ENCODE measurements around the gene RPS6KC1. TPM values are rescaled to one million over a fixed set of nuclear protein-coding genes. Genes with fewer than 3 reads are reported as not detected.

RPS6KC1 gene
- total RNA-seq, 1 donor from 2014 or later = 9.3 TPM

DNA sequence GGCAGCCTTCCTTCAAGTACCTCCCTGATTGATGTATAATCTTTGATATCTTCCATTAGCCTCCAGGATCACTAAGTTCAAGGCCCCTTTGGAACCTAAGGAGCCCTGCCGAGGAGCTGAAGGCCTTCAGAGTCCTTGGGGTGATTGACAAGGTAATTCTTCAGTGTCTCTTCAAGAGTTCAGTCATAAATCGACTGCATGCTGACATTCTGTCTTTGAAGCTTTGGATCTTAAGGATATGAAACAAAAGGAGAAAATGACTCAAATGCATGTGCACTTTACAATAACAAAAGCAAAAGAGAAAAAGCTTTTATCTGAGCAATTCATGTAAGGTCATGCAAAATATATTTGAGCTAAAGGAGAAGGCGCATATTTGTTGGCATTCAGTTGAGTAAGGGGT lies 125.3 kb downstream of the RPS6KC1 start:
- no peaks in the 10 kb centered on the region for H3K27me3 ChIP-seq (ENCODE audit: low read depth)
- intact Hi-C loops (cut with micrococcal nuclease) = no loop called here
- TF ChIP-seq, protein P1, sequence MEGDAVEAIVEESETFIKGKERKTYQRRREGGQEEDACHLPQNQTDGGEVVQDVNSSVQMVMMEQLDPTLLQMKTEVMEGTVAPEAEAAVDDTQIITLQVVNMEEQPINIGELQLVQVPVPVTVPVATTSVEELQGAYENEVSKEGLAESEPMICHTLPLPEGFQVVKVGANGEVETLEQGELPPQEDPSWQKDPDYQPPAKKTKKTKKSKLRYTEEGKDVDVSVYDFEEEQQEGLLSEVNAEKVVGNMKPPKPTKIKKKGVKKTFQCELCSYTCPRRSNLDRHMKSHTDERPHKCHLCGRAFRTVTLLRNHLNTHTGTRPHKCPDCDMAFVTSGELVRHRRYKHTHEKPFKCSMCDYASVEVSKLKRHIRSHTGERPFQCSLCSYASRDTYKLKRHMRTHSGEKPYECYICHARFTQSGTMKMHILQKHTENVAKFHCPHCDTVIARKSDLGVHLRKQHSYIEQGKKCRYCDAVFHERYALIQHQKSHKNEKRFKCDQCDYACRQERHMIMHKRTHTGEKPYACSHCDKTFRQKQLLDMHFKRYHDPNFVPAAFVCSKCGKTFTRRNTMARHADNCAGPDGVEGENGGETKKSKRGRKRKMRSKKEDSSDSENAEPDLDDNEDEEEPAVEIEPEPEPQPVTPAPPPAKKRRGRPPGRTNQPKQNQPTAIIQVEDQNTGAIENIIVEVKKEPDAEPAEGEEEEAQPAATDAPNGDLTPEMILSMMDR (IDR thresholded peaks at IDR 0.05; ENCODE audit: borderline replicate concordance) = no peak

DNA sequence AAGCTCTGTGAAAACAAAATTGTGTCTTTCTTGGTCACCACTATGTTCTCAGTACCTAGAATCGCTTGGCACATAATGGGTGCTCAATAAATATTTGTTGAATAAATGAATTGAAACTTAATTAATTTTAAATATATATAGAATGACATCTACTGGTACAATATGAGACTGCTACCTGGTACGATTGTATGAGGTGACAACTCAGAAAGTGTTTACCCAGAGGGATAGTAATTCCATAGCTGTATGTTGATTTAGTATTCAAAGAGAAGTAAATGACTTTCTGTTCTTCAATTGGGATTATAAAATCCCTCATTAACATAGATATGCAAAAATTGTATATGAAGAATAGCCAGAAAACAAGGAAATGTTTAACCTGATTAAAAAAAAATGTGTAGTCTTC lies 128.7 kb downstream of the RPS6KC1 start:
- no peaks in the 10 kb centered on the region for H3K4me1 ChIP-seq
- TF ChIP-seq, protein P1 (IDR thresholded peaks at IDR 0.05; ENCODE audit: borderline replicate concordance) = no peak
- intact Hi-C loops (cut with micrococcal nuclease) = no loop called here
- peaks cover 8% of the 10 kb centered on the region for H3K36me3 ChIP-seq
- no peak for DNase-seq
- H3K27me3 ChIP-seq (ENCODE audit: low read depth) = no peaks in the 10 kb centered on the region
- H3K9me3 ChIP-seq (replicated peaks) = peaks cover 1% of the 10 kb centered on the region
- no peak overlapping the region for H3K4me3 ChIP-seq
- no peak overlapping the region for H3K27ac ChIP-seq (replicated peaks)

More for the DNA sequence above, 125.3 kb downstream of the RPS6KC1 start:
- Histone ChIP-seq H3K4me1 (no peaks in the 10 kb centered on the region), H3K27ac (replicated peaks) (no peak overlapping the region), H3K4me3 (no peak overlapping the region), H3K36me3 (peaks cover 17% of the 10 kb centered on the region), H3K9me3 (replicated peaks) (no peaks in the 10 kb centered on the region)
- no peak for DNase-seq

DNA sequence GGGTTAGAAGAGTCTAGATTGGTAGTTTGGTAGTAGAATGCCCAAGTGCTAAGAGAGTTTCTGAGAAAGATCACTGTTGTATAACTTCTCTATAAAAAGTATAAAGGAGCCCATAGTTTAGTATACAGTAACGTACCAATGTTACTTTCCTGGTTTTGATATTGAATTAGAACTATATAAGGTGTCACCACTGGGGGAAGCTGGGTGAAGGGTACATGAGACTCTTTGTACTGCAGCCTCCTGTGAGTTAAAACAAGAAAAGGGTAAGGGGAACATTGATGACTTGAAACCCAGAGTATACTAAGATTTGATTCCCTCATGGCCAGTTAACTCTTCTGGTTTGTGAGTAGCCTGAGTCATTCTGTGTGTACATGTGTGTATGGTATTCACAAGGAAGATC lies 129.8 kb downstream of the RPS6KC1 start:
- no peaks in the 10 kb centered on the region for H3K4me1 ChIP-seq
- H3K36me3 ChIP-seq = peaks cover 18% of the 10 kb centered on the region
- intact Hi-C loops (cut with micrococcal nuclease) = no loop called here
- no peak overlapping the region for H3K4me3 ChIP-seq
- DNase-seq = no peak
- peaks cover 12% of the 10 kb centered on the region for H3K9me3 ChIP-seq (replicated peaks)
- no peaks in the 10 kb centered on the region for H3K27me3 ChIP-seq (ENCODE audit: low read depth)
- H3K27ac ChIP-seq (replicated peaks) = no peak overlapping the region
- TF ChIP-seq, protein P1 (IDR thresholded peaks at IDR 0.05; ENCODE audit: borderline replicate concordance) = no peak

DNA sequence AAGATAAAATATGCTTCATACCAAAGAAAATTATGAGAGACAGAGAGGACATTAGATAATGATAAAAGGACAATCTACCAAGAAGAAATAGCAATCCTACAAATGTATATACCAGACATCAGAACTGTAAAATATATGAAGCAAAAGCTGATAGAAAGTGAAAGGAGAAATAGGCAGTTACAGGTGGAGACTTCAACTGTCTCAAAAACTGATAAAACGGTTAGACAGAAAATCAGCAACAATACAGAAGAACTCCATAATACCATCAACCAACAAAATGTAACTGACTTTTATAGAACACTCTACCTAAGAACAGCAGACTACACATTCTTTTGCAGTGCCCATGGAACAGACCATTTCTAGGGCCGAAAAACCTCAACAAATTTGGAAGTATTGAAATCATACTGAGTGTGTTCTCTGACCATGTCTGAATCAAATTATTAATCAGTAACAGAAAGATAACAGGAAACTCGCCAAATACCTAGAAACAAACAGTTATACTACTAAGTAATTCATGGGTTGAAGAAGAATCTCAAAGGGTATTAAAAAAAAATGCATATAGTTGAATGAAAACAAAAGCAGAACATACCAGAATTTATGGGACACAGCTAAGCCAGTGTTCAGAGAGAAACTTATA lies 132.1 kb downstream of the RPS6KC1 start:
- intact Hi-C loops (cut with micrococcal nuclease) = no loop called here

DNA sequence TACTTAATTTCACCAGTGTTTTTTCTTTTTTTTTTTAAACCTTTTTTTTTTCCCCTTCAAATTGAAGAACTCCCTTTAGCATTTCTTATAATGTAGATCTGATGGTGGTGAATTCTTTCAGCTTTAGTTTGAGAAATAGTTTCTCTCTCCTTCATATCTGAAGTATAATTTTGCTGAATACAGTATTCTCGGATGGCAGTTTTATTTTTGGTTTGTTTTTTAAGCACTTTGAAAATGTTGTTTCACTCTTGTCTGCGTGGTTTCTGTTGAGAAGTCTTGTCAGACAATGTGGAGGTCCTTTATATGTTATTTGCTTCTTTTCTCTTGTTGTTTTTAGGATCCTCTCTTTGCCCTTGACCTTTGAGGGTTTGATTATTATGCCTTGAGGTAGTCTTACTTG lies 135.1 kb downstream of the RPS6KC1 start:
- Histone ChIP-seq H3K27ac (replicated peaks) (no peak overlapping the region), H3K36me3 (peaks cover 41% of the 10 kb centered on the region), H3K4me1 (no peaks in the 10 kb centered on the region), H3K27me3 (ENCODE audit: low read depth) (no peaks in the 10 kb centered on the region), H3K9me3 (replicated peaks) (peaks cover 45% of the 10 kb centered on the region), H3K4me3 (no peak overlapping the region)
- TF ChIP-seq, protein P1 (IDR thresholded peaks at IDR 0.05; ENCODE audit: borderline replicate concordance) = no peak
- no peak for DNase-seq
- intact Hi-C loops (cut with micrococcal nuclease) = no loop called here

More for the DNA sequence above, 132.1 kb downstream of the RPS6KC1 start:
- Histone ChIP-seq H3K4me1 (no peaks in the 10 kb centered on the region), H3K4me3 (no peak overlapping the region), H3K36me3 (peaks cover 26% of the 10 kb centered on the region), H3K9me3 (replicated peaks) (peaks cover 27% of the 10 kb centered on the region), H3K27me3 (ENCODE audit: low read depth) (no peaks in the 10 kb centered on the region), H3K27ac (replicated peaks) (no peak overlapping the region)
- TF ChIP-seq, protein P1 (IDR thresholded peaks at IDR 0.05; ENCODE audit: borderline replicate concordance) = no peak
- DNase-seq = no peak

Data from left ventricle myocardium inferior (tissue), 1 donor.